Natural killer cell (primary cell): ENCODE measurements around the gene AZU1. TPM values are rescaled to one million over a fixed set of nuclear protein-coding genes. Genes with fewer than 3 reads are reported as not detected.

Experiments
- ATAC-seq, 3 donors: fragments of 150-1000 bp in 2 of 3; fragments of 200-7000 bp in 1 of 3; cut with Tn5 transposase; 1 replicate in 1 of 3; 2 replicates in 2 of 3; pipeline ENCODE4 v1.10.0; 2021; ENCODE audit warnings: mild to moderate bottlenecking in 2 of 3, moderate library complexity in 2 of 3
- DNase-seq, 2 donors: peaks; one replicate each; pipeline versions ENCODE4 v3.0.0 to v3.0.0-alpha.2; 2013 to 2021; ENCODE audit warnings: mixed read lengths in 1 of 2
- H3K27ac ChIP-seq: one replicate; pipeline ENCODE4 v1.5.1; 2013; ENCODE audit warnings: mild to moderate bottlenecking, low read length
- H3K27me3 ChIP-seq: one replicate; pipeline ENCODE4 v1.6.1; 2013; ENCODE audit warnings: low read length; ENCODE audit not compliant: control insufficient read depth, insufficient read depth
- H3K36me3 ChIP-seq: one replicate; pipeline ENCODE4 v1.6.1; 2013; ENCODE audit warnings: low read length; ENCODE audit not compliant: control insufficient read depth, insufficient read depth
- H3K4me1 ChIP-seq: one replicate; pipeline ENCODE4 v1.6.1; 2013; ENCODE audit warnings: low read length; ENCODE audit not compliant: control insufficient read depth, insufficient read depth
- H3K4me3 ChIP-seq: one replicate; pipeline ENCODE4 v1.5.1; 2013; ENCODE audit warnings: low read length
- H3K9me3 ChIP-seq: one replicate; pipeline ENCODE4 v1.6.1; 2013; ENCODE audit warnings: low read length; ENCODE audit not compliant: control insufficient read depth, insufficient read depth
- H3K27ac Mint-ChIP-seq, 2 donors: one replicate each; pipeline ENCODE4 v1.8.0; 2022; ENCODE audit warnings: mild to moderate bottlenecking in 2 of 2, mixed read lengths in 2 of 2, moderate library complexity in 1 of 2
- H3K27me3 Mint-ChIP-seq, 2 donors: one replicate each; pipeline ENCODE4 v1.8.0; 2022; ENCODE audit warnings: low read depth in 2 of 2, mixed read lengths in 2 of 2
- H3K36me3 Mint-ChIP-seq: one replicate; pipeline ENCODE4 v1.8.0; 2022; ENCODE audit warnings: mixed read lengths
- H3K4me1 Mint-ChIP-seq, 2 donors: one replicate each; pipeline ENCODE4 v1.8.0; 2022; ENCODE audit warnings: mixed read lengths in 2 of 2
- H3K4me3 Mint-ChIP-seq: one replicate; pipeline ENCODE4 v1.8.0; 2022; ENCODE audit warnings: mild to moderate bottlenecking, moderate library complexity, mixed read lengths
- H3K9me3 Mint-ChIP-seq, 2 donors: one replicate each; pipeline ENCODE4 v1.8.0; 2022; ENCODE audit warnings: mixed read lengths in 2 of 2
- WGBS: methylation state at CpG from one replicate; pipeline ENCODE4 v1.1.7; 2013; ENCODE audit warnings: missing lambda C conversion rate; ENCODE audit not compliant: insufficient coverage; 5-methylcytosine and 5-hydroxymethylcytosine counted together
- intact Hi-C: fragments of 100-400 bp; cut with micrococcal nuclease; formaldehyde crosslinking; loops from one replicate; pipeline ENCODE4 v1.14.2; 2022
- total RNA-seq, 4 donors: library from RNA; stranded (reverse); fragments of 120-200 nt in 1 of 4; gene quantifications; one replicate each; pipeline versions ENCODE4 v1.2.3 to v1.2.4, GENCODE V29; 2013 to 2022
- TF ChIP-seq, protein P1 (sequence below): fragments of 200-600 bp; IDR thresholded peaks from one replicate; pipeline ENCODE4 v1.8.0; 2022; ENCODE audit warnings: antibody characterized with exemption

The AZU1 gene
- total RNA-seq, 3 donors from 2014 or later (not counting 1 experiment from before 2014, with no cell fraction given), result 0.87 to 2.5 (median 1.8) TPM

GRCh38 chr19:855142-855541 is 27.5 kb downstream of the AZU1 start:
- H3K27me3 Mint-ChIP-seq, result peaks cover 7 to 11% of the 10 kb centered on the region in 2 donors
- TF ChIP-seq, protein P1, sequence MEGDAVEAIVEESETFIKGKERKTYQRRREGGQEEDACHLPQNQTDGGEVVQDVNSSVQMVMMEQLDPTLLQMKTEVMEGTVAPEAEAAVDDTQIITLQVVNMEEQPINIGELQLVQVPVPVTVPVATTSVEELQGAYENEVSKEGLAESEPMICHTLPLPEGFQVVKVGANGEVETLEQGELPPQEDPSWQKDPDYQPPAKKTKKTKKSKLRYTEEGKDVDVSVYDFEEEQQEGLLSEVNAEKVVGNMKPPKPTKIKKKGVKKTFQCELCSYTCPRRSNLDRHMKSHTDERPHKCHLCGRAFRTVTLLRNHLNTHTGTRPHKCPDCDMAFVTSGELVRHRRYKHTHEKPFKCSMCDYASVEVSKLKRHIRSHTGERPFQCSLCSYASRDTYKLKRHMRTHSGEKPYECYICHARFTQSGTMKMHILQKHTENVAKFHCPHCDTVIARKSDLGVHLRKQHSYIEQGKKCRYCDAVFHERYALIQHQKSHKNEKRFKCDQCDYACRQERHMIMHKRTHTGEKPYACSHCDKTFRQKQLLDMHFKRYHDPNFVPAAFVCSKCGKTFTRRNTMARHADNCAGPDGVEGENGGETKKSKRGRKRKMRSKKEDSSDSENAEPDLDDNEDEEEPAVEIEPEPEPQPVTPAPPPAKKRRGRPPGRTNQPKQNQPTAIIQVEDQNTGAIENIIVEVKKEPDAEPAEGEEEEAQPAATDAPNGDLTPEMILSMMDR, result no peak
- Histone ChIP-seq H3K27ac (no peak overlapping the region), H3K27me3 (peaks cover 7% of the 10 kb centered on the region), H3K4me1 (peaks cover 7% of the 10 kb centered on the region), H3K36me3 (no peaks in the 10 kb centered on the region), H3K4me3 (no peak overlapping the region), H3K9me3 (no peaks in the 10 kb centered on the region)
- ATAC-seq (no peak), DNase-seq (no peak)
- H3K4me3 Mint-ChIP-seq, result no peak overlapping the region
- peaks cover 0 to 4% of the 10 kb centered on the region in 2 donors for H3K4me1 Mint-ChIP-seq
- intact Hi-C loops, result no loop called here
- no peak overlapping the region for H3K27ac Mint-ChIP-seq
- H3K9me3 Mint-ChIP-seq, result no peaks in the 10 kb centered on the region
- WGBS, result 87% methylated on average over 12 of the region's 12 CpGs
- no peaks in the 10 kb centered on the region for H3K36me3 Mint-ChIP-seq

DNA sequence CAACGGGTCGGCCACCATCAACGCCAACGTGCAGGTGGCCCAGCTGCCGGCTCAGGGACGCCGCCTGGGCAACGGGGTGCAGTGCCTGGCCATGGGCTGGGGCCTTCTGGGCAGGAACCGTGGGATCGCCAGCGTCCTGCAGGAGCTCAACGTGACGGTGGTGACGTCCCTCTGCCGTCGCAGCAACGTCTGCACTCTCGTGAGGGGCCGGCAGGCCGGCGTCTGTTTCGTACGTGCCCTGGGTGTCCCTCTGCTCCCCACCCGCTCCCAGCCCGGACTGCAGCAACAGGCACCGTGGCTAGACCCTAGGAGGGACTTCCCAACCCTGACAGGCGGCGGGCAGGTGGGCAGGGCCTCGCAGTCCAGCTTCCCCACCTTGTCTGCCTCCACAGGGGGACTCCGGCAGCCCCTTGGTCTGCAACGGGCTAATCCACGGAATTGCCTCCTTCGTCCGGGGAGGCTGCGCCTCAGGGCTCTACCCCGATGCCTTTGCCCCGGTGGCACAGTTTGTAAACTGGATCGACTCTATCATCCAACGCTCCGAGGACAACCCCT is 28.0 kb downstream of the AZU1 start:
- no peaks in the 10 kb centered on the region for H3K9me3 Mint-ChIP-seq
- H3K4me1 ChIP-seq, result peaks cover 9% of the 10 kb centered on the region
- H3K36me3 Mint-ChIP-seq, result no peaks in the 10 kb centered on the region
- no peak overlapping the region for H3K4me3 ChIP-seq
- H3K4me1 Mint-ChIP-seq, result peaks cover 0 to 4% of the 10 kb centered on the region in 2 donors
- no peak overlapping the region for H3K4me3 Mint-ChIP-seq
- H3K27me3 ChIP-seq, result peaks cover 7% of the 10 kb centered on the region
- H3K9me3 ChIP-seq, result no peaks in the 10 kb centered on the region
- 78% methylated on average over 40 of the region's 40 CpGs for WGBS
- TF ChIP-seq, protein P1, result no peak
- DNase-seq (no peak), ATAC-seq (no peak)
- no peak overlapping the region for H3K27ac ChIP-seq
- intact Hi-C loops, result no loop called here
- H3K36me3 ChIP-seq, result no peaks in the 10 kb centered on the region
- H3K27me3 Mint-ChIP-seq, result peaks cover 7 to 11% of the 10 kb centered on the region in 2 donors
- no peak overlapping the region for H3K27ac Mint-ChIP-seq

DNA sequence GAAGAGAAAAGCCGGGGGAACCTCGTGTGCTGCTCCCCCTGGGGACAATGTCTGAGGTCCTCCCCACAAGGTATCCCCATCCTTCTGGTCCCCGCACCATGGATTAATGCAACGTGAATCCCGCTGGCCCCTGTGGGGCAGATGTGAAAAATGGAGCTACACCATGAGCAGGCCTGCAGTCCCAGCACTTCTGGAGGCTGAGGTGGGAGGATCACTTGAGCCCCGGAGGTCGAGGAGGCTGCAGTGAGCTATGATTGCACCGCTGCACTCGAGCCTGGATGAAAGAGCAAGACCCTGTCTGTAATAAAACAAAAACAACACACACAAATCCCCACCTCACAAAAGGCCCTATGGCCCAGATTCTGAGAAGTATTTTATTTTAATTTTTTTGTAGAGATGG is 30.6 kb downstream of the AZU1 start:
- DNase-seq, result no peak
- Histone ChIP-seq H3K27me3 (peaks cover 7% of the 10 kb centered on the region), H3K9me3 (no peaks in the 10 kb centered on the region), H3K4me3 (no peak overlapping the region), H3K27ac (no peak overlapping the region), H3K4me1 (peaks cover 32% of the 10 kb centered on the region), H3K36me3 (no peaks in the 10 kb centered on the region)
- Mint-ChIP-seq H3K36me3 (no peaks in the 10 kb centered on the region), H3K9me3 (no peaks in the 10 kb centered on the region), H3K27me3 (peaks cover 7 to 15% of the 10 kb centered on the region in 2 donors), H3K27ac (no peak overlapping the region), H3K4me1 (peaks cover 8 to 15% of the 10 kb centered on the region in 2 donors), H3K4me3 (no peak overlapping the region)
- ATAC-seq, result no peak
- TF ChIP-seq, protein P1, result no peak
- 73% methylated on average over 7 of the region's 9 CpGs for WGBS
- intact Hi-C loops, result no loop called here
